ENCODE measurements around the gene PARPBP. TPM values are rescaled to one million over a fixed set of nuclear protein-coding genes. Genes with fewer than 3 reads are reported as not detected.

The PARPBP gene
- total RNA-seq, 1 donor from 2014 or later: 0.64 TPM

Other genes with a start within 250 kb of the PARPBP start
- gene DRAM1, start 242.6 kb upstream of the PARPBP start, total RNA-seq: 8.8 TPM
- gene WASHC3, start 58.2 kb upstream of the PARPBP start, total RNA-seq: 36.4 TPM
- gene NUP37, start 69 bp upstream of the PARPBP start, total RNA-seq: 66.9 TPM
- gene PMCH, start 77.7 kb downstream of the PARPBP start, total RNA-seq: not detected